Raji (cell line): ENCODE measurements around the gene RAET1E.

ENCODE experiments used
- POLR2A ChIP-seq: IDR thresholded peaks from 2 replicates; pipeline ENCODE4 v1.6.1; 2011; ENCODE audit warnings: low read depth, low read length, control low read depth; ENCODE audit not compliant: insufficient read depth

The RAET1E gene

GRCh38 chr6:149931501-149931900, 33.6 kb upstream of the RAET1E start:
- TF ChIP-seq POLR2A: no peak

GRCh38 chr6:149929422-149929821, 31.5 kb upstream of the RAET1E start:
- TF ChIP-seq POLR2A: no peak

- TF ChIP-seq POLR2A: no peak
Measured at GRCh38 chr6:149925974-149926777, 28.3 kb upstream of the RAET1E start.

- no peak for TF ChIP-seq POLR2A
Measured at GRCh38 chr6:149925253-149925973, 27.5 kb upstream of the RAET1E start.

GRCh38 chr6:149924933-149925252, 27.0 kb upstream of the RAET1E start:
- no peak for TF ChIP-seq POLR2A

GRCh38 chr6:149924206-149924932, 26.5 kb upstream of the RAET1E start:
- no peak for TF ChIP-seq POLR2A

GRCh38 chr6:149923327-149923986, 25.5 kb upstream of the RAET1E start:
- TF ChIP-seq POLR2A: no peak

GRCh38 chr6:149922642-149923326, 24.9 kb upstream of the RAET1E start, which contains the start of gene RAET1G:
RAET1G (minus strand) TSS chr6:149923121; CDS start chr6:149923010, 111 bp downstream.
- no peak for TF ChIP-seq POLR2A

GRCh38 chr6:149921361-149921760, 23.4 kb upstream of the RAET1E start:
- TF ChIP-seq POLR2A: no peak

- TF ChIP-seq POLR2A: no peak
Measured at GRCh38 chr6:149919834-149920225, 21.9 kb upstream of the RAET1E start.

- TF ChIP-seq POLR2A: no peak
Measured at GRCh38 chr6:149918151-149918905, 20.4 kb upstream of the RAET1E start.

GRCh38 chr6:149917679-149918078, 19.8 kb upstream of the RAET1E start:
- TF ChIP-seq POLR2A: no peak

- TF ChIP-seq POLR2A: no peak
Measured at GRCh38 chr6:149915970-149916865, 18.3 kb upstream of the RAET1E start.
